ENCODE data around the gene KRTAP16-1. TPM values are rescaled to one million over a fixed set of nuclear protein-coding genes. Genes with fewer than 3 reads are reported as not detected.

Gene KRTAP16-1
- total and polyA plus RNA-seq, 2 donors (not counting 3 experiments of a cell fraction or from before 2014, with no cell fraction given) = not detected

- no peak for DNase-seq (ENCODE audit: low read depth, low spot score)
- Histone ChIP-seq H3K79me2 (ENCODE audit: control insufficient read depth, insufficient read depth, low read length) (no peaks in the 10 kb centered on the region), H4K20me1 (replicated peaks; ENCODE audit: control insufficient read depth, extremely low read depth, insufficient read depth, low read length) (no peaks in the 10 kb centered on the region), H3K4me2 (ENCODE audit: insufficient read depth, low read length) (no peak overlapping the region), H3K27me3 (ENCODE audit: control insufficient read depth in 2 of 2, insufficient read depth in 2 of 2, low read length in 2 of 2) (no peaks in the 10 kb centered on the region), H3K4me1 (ENCODE audit: control insufficient read depth, extremely low read depth, insufficient read depth, low read length) (no peaks in the 10 kb centered on the region), H3K27ac (ENCODE audit: insufficient read depth, low read depth, low read length) (no peak overlapping the region), H3K9ac (replicated peaks; ENCODE audit: extremely low read depth, insufficient read depth, low read length) (no peak overlapping the region), H3K9me1 (replicated peaks; ENCODE audit: control insufficient read depth, extremely low read depth, insufficient read depth, low read length) (no peaks in the 10 kb centered on the region), H3K9me3 (replicated peaks; ENCODE audit: control insufficient read depth, insufficient read depth, low read length) (no peaks in the 10 kb centered on the region), H3K4me3 (replicated peaks in 1 of 3; ENCODE audit: insufficient read depth in 1 of 3, low read depth in 1 of 3, low read length in 3 of 3) (no peak overlapping the region), H3K36me3 (ENCODE audit: control insufficient read depth in 2 of 2, extremely low read depth in 1 of 2, insufficient read depth in 2 of 2, low read length in 2 of 2) (no peaks in the 10 kb centered on the region), H2AFZ (ENCODE audit: low read depth, low read length) (no peak overlapping the region)
- TF ChIP-seq POLR2A (IDR thresholded peaks at IDR 0.05; ENCODE audit: low read depth, low read length) = no peak
- TF ChIP-seq FOS (IDR thresholded peaks at IDR 0.05; ENCODE audit: borderline replicate concordance, insufficient read depth, low read length) = no peak
- TF ChIP-seq, protein P1, sequence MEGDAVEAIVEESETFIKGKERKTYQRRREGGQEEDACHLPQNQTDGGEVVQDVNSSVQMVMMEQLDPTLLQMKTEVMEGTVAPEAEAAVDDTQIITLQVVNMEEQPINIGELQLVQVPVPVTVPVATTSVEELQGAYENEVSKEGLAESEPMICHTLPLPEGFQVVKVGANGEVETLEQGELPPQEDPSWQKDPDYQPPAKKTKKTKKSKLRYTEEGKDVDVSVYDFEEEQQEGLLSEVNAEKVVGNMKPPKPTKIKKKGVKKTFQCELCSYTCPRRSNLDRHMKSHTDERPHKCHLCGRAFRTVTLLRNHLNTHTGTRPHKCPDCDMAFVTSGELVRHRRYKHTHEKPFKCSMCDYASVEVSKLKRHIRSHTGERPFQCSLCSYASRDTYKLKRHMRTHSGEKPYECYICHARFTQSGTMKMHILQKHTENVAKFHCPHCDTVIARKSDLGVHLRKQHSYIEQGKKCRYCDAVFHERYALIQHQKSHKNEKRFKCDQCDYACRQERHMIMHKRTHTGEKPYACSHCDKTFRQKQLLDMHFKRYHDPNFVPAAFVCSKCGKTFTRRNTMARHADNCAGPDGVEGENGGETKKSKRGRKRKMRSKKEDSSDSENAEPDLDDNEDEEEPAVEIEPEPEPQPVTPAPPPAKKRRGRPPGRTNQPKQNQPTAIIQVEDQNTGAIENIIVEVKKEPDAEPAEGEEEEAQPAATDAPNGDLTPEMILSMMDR (IDR thresholded peaks at IDR 0.05; ENCODE audit: extremely low read depth in 1 of 2, insufficient read depth in 1 of 2, low read depth in 1 of 2, low read length in 2 of 2) = no peak
- no peak for TF ChIP-seq MYC (IDR thresholded peaks at IDR 0.05; ENCODE audit: low read depth, low read length)
- TF ChIP-seq JUN (IDR thresholded peaks at IDR 0.05; ENCODE audit: borderline replicate concordance, insufficient read depth, insufficient read length, low read depth) = no peak
- no peak for TF ChIP-seq GATA2 (IDR thresholded peaks at IDR 0.05; ENCODE audit: insufficient read depth, insufficient read length, low read depth, low read length)
- TF ChIP-seq MAX (IDR thresholded peaks at IDR 0.05; ENCODE audit: insufficient read depth, insufficient read length) = no peak
- TF ChIP-seq EZH2 (IDR thresholded peaks at IDR 0.05; ENCODE audit: borderline replicate concordance, low read depth, low read length, severe bottlenecking) = no peak
- no peak for TF ChIP-seq POLR2AphosphoS5 (IDR thresholded peaks at IDR 0.05; ENCODE audit: insufficient read depth, low read depth, low read length)
- ChIA-PET CTCF (no interaction called here), POLR2A (no interaction called here)
- no TSS peak for BruUV-seq (replicated peaks)
- intact Hi-C loops (cut with micrococcal nuclease) = loop anchor here (10.0 kb wide), 1 partner anchor 340 kb away; no protein-coding TSS in a partner anchor
- dilution Hi-C loops (cut with MboI; ENCODE audit: extremely low pct_ligation_motif_present, low sequenced_read_pairs) = no loop called here
- FAIRE-seq = no peak
These were observed 16.0 kb upstream of the KRTAP16-1 start for GRCh38 chr17:41325126-41325525.

All from endothelial cell of umbilical vein (primary cell).